Endodermal cell (in vitro differentiated cells): ENCODE measurements around the gene KDELR3. TPM values are rescaled to one million over a fixed set of nuclear protein-coding genes. Genes with fewer than 3 reads are reported as not detected.

Experiments used
- DNase-seq: peaks from one replicate; pipeline ENCODE4 v3.0.0-alpha.2; 2017
- H3K27ac ChIP-seq: 2 replicates; pipeline ENCODE4 v1.5.1; 2013; ENCODE audit warnings: mild to moderate bottlenecking, low read depth, low read length, moderate library complexity
- H3K27me3 ChIP-seq: 2 replicates; pipeline ENCODE4 v1.6.1; 2013; ENCODE audit warnings: mild to moderate bottlenecking, low read length, moderate library complexity; ENCODE audit not compliant: insufficient read depth, control insufficient read depth, poor library complexity, severe bottlenecking
- H3K36me3 ChIP-seq: 2 replicates; pipeline ENCODE4 v1.7.0; 2013; ENCODE audit warnings: mild to moderate bottlenecking, low read length, moderate library complexity; ENCODE audit not compliant: control insufficient read depth, insufficient read depth
- H3K4me1 ChIP-seq: one replicate; pipeline ENCODE4 v1.7.0; 2013; ENCODE audit warnings: low read length; ENCODE audit not compliant: control insufficient read depth, insufficient read depth
- H3K4me3 ChIP-seq: 2 replicates; pipeline ENCODE4 v1.5.1; 2013; ENCODE audit warnings: mild to moderate bottlenecking, low read length, moderate library complexity
- H3K9ac ChIP-seq: 2 replicates; pipeline ENCODE4 v1.6.1; 2013; ENCODE audit warnings: mild to moderate bottlenecking, low read length, moderate library complexity; ENCODE audit not compliant: poor library complexity, severe bottlenecking; ENCODE audit errors: extremely low read depth
- H3K9me3 ChIP-seq: 2 replicates; pipeline ENCODE4 v1.6.1; 2013; ENCODE audit warnings: mild to moderate bottlenecking, low read length, moderate library complexity; ENCODE audit not compliant: control insufficient read depth
- H3K27ac Mint-ChIP-seq: 2 replicates; pipeline ENCODE4 v1.8.0; 2020; ENCODE audit warnings: mixed read lengths
- H3K27me3 Mint-ChIP-seq: 2 replicates; pipeline ENCODE4 v1.8.0; 2021; ENCODE audit warnings: mild to moderate bottlenecking, mixed read lengths; ENCODE audit not compliant: insufficient read depth
- H3K36me3 Mint-ChIP-seq: 2 replicates; pipeline ENCODE4 v1.8.0; 2020; ENCODE audit warnings: low read depth, mixed read lengths
- H3K4me1 Mint-ChIP-seq: 2 replicates; pipeline ENCODE4 v1.8.0; 2020; ENCODE audit warnings: mixed read lengths
- H3K4me3 Mint-ChIP-seq: 2 replicates; pipeline ENCODE4 v1.8.0; 2020; ENCODE audit warnings: mild to moderate bottlenecking, moderate library complexity, mixed read lengths
- H3K9me3 Mint-ChIP-seq: 2 replicates; pipeline ENCODE4 v1.8.0; 2020; ENCODE audit warnings: mild to moderate bottlenecking, mixed read lengths
- WGBS, 2 experiments: methylation state at CpG; one replicate each; pipeline versions ENCODE4 v1.1.5 to v1.1.7; 2013; ENCODE audit warnings: missing lambda C conversion rate in 2 of 2, mixed read lengths in 1 of 2; ENCODE audit not compliant: insufficient coverage in 1 of 2, insufficient read length in 1 of 2; 5-methylcytosine and 5-hydroxymethylcytosine counted together
- total RNA-seq, 2 donors: library from RNA; stranded (reverse); fragmentation: NEBNext Ultra II Directional in 1 of 2; extraction: Animal tissue kit (Norgen Biotek cat#: 25700) in 1 of 2; gene quantifications; 2 replicates in 1 of 2; 3 replicates in 1 of 2; pipeline ENCODE4 v1.2.1, GENCODE V29; 2021
- TF ChIP-seq, protein P1 (sequence below): fragments of 200-600 bp; sonication (generic); conservative IDR thresholded peaks from 2 replicates; pipeline ENCODE4 v1.5.0; 2021; ENCODE audit warnings: antibody characterized with exemption, mild to moderate bottlenecking

The KDELR3 gene
- total RNA-seq, 2 donors from 2014 or later = 11.4 to 14.9 TPM

GRCh38 chr22:38462960-38463784 lies 4.7 kb upstream of the KDELR3 start:
- Histone ChIP-seq H3K9me3 (no peaks in the 10 kb centered on the region), H3K36me3 (no peaks in the 10 kb centered on the region), H3K4me1 (no peaks in the 10 kb centered on the region), H3K27ac (no peak overlapping the region), H3K9ac (no peak overlapping the region), H3K4me3 (no peak overlapping the region), H3K27me3 (peaks cover 18% of the 10 kb centered on the region)
- Mint-ChIP-seq H3K27ac (no peak overlapping the region), H3K27me3 (peaks cover 89% of the 10 kb centered on the region), H3K9me3 (no peaks in the 10 kb centered on the region), H3K36me3 (no peaks in the 10 kb centered on the region), H3K4me3 (peak overlapping the region; percentile 25), H3K4me1 (peaks cover 8% of the 10 kb centered on the region)
- 35 to 45% methylated on average over 15 to 26 of the region's 28 CpGs for WGBS, 2 experiments
- DNase-seq = peak; percentile 89
- TF ChIP-seq, protein P1, sequence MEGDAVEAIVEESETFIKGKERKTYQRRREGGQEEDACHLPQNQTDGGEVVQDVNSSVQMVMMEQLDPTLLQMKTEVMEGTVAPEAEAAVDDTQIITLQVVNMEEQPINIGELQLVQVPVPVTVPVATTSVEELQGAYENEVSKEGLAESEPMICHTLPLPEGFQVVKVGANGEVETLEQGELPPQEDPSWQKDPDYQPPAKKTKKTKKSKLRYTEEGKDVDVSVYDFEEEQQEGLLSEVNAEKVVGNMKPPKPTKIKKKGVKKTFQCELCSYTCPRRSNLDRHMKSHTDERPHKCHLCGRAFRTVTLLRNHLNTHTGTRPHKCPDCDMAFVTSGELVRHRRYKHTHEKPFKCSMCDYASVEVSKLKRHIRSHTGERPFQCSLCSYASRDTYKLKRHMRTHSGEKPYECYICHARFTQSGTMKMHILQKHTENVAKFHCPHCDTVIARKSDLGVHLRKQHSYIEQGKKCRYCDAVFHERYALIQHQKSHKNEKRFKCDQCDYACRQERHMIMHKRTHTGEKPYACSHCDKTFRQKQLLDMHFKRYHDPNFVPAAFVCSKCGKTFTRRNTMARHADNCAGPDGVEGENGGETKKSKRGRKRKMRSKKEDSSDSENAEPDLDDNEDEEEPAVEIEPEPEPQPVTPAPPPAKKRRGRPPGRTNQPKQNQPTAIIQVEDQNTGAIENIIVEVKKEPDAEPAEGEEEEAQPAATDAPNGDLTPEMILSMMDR = no peak

- TF ChIP-seq, protein P1 = no peak
- Histone ChIP-seq H3K27me3 (peaks cover 9% of the 10 kb centered on the region), H3K9me3 (no peaks in the 10 kb centered on the region), H3K4me3 (no peak overlapping the region), H3K9ac (no peak overlapping the region), H3K36me3 (no peaks in the 10 kb centered on the region), H3K4me1 (no peaks in the 10 kb centered on the region), H3K27ac (no peak overlapping the region)
- no peak overlapping the region for H3K27ac Mint-ChIP-seq
- H3K4me3 Mint-ChIP-seq = no peak overlapping the region
- 88 to 90% methylated on average over 8 to 9 of the region's 10 CpGs for WGBS, 2 experiments
- H3K36me3 Mint-ChIP-seq = no peaks in the 10 kb centered on the region
- peaks cover 72% of the 10 kb centered on the region for H3K27me3 Mint-ChIP-seq
- H3K4me1 Mint-ChIP-seq = peaks cover 8% of the 10 kb centered on the region
- DNase-seq = no peak
- no peaks in the 10 kb centered on the region for H3K9me3 Mint-ChIP-seq
Measured at GRCh38 chr22:38464992-38465672, 2.8 kb upstream of the KDELR3 start.

DNA sequence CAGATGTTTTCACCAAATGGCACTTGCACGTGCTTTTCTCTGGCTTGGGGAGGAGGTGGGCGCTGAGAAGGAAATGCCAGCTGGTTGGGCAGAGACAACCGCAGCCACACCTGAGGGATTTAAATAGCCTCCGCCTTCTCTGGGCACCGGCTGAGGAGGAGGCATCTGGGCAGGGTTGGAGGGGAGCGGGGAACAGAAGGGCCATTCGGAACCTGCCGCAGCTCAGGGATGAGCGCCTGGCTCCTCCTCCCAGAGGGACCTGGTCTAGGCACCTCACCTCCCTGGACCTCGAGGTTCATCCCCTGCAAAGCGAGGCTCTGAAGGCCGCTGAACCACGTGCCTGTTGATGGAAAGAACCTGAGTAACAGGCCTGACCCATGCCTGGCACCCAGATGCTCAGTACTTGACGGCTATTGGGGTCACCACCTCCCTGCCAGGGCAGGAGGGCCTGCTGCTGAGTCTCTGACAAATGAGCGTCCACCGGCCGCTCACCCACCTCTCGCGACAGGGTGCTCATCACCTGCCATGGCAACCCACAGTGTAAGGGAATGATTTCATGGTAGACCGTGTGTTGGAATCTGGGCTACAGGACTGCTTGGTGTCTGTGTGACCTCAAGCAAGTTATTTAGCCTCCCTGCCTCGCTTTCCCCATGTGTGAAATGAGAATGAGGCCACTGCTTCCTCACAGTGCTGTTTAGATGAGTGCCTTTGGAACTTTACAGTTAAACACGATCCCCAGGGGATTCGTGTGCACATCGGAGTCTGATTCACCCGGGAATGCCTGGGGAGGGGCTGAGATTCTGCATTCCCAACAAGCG lies 2.0 kb upstream of the KDELR3 start:
- Histone ChIP-seq H3K9ac (no peak overlapping the region), H3K9me3 (no peaks in the 10 kb centered on the region), H3K4me1 (no peaks in the 10 kb centered on the region), H3K36me3 (no peaks in the 10 kb centered on the region), H3K27ac (no peak overlapping the region), H3K27me3 (peaks cover 9% of the 10 kb centered on the region), H3K4me3 (no peak overlapping the region)
- no peaks in the 10 kb centered on the region for H3K36me3 Mint-ChIP-seq
- peaks cover 8% of the 10 kb centered on the region for H3K4me1 Mint-ChIP-seq
- no peaks in the 10 kb centered on the region for H3K9me3 Mint-ChIP-seq
- DNase-seq = peak; percentile 65
- no peak overlapping the region for H3K4me3 Mint-ChIP-seq
- TF ChIP-seq, protein P1 = no peak
- H3K27me3 Mint-ChIP-seq = peaks cover 64% of the 10 kb centered on the region
- no peak overlapping the region for H3K27ac Mint-ChIP-seq
- 78 to 87% methylated on average over 20 to 26 of the region's 26 CpGs for WGBS, 2 experiments
